Epidermal melanocyte (primary cell): ENCODE data around the gene ECE1.
A peak's percentile ranks its signal among the peaks of the same experiment; 100 is the strongest.

Experiments used
- DNase-seq: peaks from one replicate; pipeline ENCODE4 v3.0.0; 2011; ENCODE audit warnings: low spot score; ENCODE audit not compliant: insufficient read length

Gene ECE1

DNA sequence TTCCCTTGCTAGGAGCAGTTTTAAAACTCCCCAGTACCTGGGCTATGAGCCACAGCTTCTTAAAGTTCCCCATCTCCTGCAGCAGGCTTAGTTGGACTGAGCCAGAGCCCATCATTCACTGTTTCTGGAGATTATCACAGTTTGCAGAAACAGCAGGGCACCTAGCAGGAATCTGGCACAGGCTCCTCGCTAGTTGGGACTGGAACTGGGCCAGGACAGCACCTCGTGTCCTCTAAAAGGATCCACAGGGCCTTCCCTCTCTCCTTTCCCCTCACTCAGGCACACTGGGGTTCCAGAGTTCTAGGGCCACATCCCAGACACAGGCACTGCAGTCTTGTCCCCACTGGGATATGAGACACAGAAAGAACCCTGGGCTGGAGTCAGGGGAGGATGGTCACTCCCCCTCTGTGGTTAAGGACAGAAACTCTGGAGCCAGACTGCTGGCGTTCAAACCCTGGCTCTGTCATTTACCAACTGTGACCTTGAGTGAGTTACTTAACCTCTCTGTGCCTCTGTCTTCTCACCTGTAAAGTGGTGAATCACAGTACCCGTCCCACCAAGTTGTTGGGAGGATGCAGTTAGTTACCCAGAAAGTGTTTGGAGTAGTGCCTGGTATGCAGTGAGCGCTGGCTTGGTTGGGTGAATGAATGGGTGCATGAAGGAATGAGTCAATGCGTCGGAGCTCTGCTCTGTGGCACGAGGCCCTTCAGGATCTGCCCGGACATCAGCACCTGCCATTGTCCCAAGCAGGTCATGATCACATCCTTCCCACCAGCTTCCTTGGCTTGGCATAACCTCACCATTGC lies 18.8 kb upstream of the ECE1 start:
- no peak for DNase-seq

DNA sequence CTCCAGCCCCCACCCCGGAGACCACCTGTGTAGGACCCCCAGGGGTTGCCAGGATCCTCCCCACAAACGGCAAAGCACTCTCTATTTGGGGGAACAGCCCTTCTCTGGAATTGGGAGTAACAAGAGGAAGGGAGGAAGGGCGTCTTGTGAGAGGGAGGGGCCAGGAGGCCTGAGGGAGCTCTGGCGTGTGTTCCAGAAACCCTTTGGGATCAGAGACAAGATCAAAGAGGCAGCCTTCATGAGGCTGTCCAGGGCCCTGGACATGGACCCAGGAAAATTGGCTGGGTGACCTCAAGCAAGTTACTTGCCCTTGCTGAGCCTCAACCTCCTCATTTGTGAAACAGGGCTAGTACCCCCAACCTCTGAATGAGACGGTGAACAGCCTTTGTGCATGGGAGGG lies 18.1 kb upstream of the ECE1 start:
- DNase-seq = no peak

DNA sequence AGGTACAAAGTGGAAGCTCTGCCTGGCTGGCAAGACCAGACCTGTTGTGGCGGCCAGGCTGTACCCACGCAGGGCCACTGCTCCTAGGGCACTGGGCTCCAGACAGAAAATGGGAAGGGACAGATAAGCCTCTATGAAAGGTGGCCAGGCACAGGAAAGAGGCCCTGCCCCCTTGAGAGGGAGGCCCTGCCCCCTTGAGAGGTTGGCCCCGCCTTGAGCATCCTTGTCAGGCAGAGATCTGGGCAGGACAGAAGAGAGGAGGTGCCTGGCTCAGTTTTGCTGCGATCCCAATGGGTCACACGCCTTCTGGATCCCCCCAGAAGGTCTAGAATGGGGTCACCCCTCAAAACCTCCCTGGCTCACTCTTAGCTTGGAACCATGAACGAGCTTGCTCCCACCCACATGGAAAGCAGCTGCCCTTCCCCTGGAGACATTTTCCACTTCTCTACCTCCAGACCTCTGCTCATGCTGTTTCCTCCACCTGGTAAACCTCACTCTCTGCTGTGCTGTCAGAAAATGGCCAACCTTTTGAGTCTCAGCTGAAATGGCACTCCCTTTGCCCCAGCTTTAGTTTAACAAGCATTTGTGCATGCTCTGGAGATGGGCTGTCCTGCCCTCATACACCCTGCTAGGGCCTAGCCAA lies 17.5 kb upstream of the ECE1 start:
- DNase-seq = no peak

DNA sequence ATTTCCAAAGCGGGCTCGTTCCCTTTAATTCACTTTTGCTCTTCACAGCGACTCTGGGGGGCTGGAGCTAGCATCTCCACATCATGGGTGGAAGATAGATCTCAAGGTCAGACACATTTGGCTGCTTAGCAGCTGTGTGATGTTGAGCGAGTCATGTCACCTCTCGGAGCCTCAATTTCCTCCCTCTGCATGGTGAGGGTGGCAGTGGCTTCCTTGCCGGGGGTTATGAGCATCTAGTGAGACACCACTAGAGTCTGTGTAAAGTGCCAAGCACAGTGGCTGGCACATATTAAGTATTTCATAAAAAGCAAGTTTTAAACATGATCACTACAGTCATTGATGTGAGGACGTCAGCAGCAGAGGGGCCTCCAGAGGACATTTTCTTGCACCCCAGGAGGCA lies 16.9 kb upstream of the ECE1 start:
- DNase-seq = no peak

DNA sequence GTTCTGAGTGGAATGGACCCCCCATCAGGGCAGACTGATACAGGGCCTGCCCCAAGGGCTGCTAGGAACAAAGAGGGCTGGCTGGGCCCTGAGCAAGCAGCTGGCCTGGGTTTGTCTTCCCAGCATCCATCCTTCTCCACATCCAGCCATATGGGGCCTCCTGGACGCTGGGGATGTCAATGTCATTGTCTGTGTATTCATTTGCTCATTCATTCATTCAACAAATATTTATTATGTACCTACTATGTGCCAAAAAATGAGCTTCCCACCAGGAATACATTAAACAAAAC lies 15.6 kb upstream of the ECE1 start:
- no peak for DNase-seq

DNA sequence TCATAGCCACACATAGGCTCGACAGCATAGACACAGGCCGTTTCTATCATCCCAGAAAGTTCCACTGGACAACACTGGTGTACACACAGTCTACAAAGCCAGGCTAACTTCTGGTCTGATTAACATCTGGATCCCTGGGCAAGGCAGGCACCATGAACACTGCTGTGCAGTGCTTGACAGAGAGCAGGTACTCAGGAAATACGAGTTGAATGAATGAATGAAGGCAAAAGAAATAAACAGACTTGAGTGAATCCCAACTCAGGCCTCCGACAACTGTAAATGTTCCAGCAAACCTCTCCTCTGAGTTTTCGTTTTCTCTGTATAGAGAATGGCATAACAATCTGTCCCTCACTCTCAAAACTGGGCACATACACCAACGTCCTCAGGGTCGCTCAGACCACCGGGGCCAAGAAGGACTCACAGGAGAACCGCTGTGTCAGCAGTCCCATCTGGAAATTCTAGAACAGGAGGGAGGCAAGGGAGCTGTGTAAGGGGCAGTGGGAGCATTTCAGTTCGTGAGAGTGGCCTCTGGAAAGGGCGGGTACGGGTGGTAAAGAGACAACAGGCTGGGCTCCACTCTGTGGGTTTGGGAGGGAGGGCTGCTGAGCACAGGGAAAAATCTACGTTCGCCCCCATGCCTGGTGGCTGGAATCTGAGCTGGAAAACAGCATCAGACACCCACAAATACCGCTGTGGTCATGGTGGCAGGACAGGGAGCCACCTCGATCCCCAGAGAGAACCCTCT lies 15.1 kb upstream of the ECE1 start:
- no peak for DNase-seq

DNA sequence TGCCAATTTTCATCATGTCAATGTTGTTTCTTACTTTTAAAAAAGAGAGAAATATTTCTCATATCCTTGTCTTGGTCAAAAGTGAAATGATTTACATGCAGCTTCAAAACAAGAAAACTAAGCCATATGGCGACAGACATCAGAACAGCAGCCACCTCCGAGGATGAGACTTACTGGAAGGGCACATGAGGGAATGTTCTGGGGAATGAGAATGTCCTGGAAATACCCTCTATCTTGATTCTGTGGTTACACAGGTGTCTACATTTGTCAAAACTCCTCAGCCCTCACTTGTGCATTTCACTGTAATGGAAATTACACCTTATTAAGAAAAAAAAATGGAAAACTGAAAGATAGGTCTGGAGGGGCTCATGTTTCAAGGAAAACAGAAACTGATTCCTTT lies 14.2 kb upstream of the ECE1 start:
- no peak for DNase-seq

DNA sequence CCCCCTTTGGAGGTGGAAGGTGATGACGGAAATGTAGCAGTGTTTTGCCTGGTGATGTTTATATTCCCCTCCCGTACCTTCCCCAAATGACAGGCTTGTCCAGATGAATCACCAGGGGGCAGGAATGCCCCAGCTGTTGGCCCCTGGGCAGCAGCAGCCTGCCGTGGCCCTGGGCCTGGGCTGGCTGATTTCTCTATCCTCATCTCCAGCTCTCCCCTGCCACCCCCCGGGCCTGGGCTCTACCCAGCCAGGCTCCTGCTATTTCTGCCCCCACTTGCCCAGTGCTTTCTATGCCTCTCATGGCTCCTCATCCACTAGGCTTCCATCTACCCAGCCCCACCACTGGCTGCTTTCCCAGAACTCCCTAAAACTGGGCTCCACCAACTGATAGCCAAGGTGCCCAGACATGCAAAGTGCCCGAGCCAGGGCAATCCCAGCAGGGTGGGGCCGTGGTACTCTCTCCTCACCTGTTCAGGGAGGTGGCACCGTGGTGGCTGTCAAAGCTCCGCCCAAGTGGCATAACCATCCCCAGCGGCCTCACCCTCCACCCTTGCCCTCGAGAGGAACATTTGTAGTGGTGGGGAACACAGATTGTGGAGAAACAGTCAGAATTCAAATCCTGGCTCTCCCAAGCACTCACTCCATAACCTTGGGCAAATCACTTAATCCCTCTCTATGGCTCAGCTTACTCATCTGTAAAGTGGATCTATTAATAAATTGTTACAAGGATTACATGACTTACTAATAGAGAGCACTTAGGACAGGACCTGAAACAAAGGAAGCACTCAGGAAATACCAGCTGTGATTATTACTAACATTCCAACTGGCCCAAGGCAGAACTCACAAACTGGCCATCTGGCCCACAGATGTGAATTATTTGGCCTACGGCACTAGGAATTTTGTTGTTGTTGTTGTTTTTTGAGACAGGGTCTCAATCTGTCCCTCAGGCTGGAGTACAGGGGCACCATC lies 12.8 kb upstream of the ECE1 start:
- DNase-seq = peak; percentile 73

DNA sequence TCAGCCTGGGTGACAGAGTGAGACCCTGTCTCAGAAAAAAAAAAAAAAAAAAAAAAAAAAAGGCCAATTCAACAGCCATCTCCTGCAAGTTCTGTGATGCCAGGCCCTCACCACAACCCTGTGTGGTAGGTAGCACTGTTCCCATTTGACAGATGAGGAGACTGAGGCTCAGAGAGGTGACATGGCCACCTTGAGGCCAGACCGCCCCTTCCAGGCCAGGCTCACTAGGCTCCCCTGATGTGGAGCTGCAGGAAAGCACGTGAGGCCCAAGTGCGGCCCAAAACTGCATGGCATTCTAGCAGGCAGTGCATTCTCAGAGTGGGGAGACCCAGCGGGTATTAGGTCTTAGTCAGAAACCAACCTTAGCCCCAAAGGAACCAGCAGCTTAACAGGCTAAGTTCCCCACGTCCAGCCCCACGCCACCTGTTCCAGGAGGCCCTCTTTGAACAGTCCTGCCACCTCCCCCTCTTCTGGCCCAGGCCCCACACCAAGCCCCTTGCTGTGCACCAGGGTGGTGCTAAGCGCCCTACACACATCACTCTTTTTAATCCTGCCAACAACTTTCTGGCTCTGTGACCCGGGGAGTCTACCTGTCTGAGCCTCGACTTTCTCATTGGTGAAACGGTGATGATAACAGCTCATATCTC lies 11.7 kb upstream of the ECE1 start:
- DNase-seq = no peak

DNA sequence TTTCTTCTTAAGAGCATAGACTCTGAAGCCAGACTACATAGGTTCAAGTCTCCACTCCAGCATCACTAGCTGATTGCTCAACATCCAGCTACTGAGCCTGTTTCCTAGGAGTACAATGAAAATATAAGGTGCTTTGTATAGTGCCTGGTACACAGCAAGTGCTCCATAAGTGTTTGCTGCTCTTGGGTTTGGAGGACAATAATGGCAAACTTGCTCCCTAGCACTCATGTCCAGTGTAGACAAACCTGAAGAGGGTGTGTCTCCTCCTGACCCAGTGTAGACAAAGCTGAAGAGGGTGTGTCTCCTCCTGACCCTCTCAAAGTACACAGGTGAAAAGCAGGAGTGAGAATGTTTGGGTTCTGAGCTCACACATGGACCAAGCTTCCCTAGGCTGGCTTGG lies 10.5 kb upstream of the ECE1 start:
- no peak for DNase-seq

DNA sequence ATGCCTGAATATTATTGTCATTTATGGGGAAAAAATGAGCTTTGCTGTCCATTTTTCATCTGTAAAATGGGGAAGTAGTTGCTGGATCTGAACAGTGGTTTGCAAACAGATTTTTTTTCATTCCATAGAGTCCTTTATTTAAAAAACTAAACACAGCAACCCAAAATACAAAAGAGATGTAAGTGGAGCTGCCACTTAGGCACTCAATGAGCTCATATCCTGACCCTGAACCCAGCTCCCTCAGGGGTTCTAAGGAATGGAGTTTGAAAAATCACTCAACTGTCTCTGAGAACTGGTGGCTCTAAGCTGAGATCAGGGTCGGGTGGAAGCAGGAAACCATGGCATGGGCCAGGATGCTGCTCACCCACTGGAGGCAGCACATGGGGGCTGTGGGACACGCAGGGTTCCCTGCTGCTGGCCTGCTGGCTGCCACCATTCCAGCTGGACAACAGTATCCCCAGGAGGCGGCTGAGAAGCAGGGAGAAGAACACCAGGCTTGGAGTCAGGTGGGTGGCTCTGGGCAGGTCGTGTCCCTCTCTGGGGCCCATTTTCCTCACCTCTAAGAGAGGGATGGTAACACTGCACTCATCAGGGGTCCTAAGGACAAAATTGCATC lies 9.6 kb upstream of the ECE1 start:
- DNase-seq = no peak

DNA sequence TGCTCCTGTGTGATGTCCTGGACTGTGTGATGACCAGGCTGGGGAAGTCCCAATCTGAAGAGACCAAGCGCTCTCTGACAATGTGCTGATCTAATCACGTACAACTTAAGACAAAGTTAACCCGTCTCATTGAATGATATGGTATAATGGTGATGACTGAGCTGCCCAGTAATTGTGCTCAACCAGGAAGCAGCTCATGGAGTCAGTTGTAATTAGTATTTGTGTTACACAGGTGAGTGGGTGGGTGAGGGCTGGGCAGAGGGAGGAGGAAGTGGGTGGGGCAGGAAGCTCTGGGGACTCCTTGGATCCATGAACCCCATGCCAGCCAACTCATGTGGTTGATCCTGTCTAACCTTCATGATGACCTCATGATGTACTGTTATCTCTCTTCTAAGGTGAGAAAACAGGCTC lies 8.7 kb upstream of the ECE1 start:
- DNase-seq = no peak

DNA sequence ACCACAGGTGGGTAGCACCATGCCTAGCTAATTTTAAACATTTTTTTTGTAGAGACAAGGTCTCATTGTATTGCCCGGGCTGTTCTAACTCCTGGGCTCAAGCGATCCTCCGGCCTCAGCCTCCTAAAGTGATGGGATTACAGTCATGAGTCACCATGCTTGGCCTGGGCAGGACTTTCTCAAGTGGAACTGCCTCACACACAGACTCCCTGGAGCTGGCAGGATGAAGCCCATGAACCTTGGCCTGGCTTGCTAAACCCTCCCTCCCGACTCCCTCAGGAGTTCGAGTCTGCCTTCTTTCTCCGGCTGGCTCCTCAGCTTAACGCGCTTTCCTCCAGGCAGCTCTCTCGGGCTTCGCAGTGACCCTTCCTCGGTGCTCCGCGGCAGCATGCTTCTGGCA lies 7.7 kb upstream of the ECE1 start:
- no peak for DNase-seq

DNA sequence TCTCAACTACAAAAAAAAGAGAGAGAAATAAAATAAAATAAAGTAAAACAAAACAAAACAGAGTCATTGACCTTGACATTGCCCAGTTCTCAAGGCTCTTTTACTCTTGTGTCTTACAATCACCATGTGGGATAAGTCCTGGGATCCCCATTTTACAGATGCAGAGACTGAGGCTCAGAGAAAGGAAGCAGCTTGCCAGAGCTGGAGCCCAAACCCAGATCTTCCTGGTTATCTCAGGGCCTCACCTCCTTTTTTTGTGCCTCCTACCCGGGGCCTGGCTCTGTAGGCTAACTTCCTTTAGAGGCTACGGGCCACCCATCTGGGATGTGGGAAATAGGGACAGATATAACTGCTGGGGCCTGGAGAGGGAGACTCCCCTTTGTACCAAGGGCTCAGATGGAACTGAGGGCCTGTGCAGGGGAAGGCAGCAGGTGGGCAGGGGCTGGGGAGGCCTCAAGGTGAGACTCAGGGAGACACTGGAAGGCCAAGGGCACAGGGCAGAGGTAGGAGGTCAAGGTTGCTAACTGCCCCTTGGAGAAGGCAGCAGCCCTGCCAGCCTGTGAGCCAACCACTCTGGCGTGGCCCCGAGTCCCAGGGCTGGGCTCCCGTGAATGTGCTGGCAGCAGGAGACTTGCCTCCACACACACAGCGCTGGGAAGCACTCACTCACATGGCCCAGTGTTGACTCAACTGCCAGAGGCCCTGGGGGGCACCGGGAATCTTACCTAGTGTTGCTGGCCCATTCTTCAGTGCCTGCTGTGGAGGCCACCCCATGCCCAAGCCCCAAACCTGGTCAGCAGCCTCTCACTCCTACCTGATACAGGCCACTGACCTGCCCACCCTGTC lies 6.5 kb upstream of the ECE1 start:
- DNase-seq = no peak

DNA sequence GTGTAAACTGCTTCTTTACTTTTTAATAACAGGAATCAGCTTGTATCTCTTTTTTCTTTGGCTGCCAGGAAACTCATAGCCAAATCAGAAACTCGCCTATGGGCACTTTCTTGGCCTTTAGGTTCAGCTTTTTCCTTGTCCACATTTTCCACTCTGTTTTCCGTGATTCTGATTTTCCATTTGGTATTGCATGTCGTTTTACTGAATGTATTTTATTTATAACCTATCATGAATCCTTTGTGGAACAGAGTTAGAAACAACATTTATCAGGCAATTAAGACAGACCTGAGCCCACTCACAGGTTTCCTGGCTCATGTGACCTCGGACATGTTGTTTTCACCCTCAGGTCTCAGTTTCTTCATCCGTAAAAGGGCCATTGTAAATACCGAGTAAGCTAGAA lies 5.3 kb upstream of the ECE1 start:
- no peak for DNase-seq

DNA sequence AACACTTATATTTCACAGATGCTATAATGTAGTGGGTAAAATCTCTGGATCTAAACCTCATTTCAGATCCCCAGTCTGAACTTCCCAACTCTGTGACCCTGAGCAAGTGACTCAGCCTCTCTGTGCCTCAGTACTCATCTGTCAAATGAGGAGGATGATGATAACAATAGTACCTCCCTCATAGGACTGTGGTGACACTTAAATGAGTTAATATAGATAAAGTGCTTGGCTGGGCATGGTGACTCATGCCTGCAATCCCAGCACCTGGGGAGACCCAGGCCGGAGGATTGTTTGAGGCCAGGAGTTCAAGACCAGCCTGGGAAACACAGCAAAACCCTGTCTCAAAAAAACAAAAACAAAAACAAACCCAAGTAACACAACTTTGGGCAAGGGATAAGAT lies 4.7 kb upstream of the ECE1 start:
- DNase-seq = no peak

DNA sequence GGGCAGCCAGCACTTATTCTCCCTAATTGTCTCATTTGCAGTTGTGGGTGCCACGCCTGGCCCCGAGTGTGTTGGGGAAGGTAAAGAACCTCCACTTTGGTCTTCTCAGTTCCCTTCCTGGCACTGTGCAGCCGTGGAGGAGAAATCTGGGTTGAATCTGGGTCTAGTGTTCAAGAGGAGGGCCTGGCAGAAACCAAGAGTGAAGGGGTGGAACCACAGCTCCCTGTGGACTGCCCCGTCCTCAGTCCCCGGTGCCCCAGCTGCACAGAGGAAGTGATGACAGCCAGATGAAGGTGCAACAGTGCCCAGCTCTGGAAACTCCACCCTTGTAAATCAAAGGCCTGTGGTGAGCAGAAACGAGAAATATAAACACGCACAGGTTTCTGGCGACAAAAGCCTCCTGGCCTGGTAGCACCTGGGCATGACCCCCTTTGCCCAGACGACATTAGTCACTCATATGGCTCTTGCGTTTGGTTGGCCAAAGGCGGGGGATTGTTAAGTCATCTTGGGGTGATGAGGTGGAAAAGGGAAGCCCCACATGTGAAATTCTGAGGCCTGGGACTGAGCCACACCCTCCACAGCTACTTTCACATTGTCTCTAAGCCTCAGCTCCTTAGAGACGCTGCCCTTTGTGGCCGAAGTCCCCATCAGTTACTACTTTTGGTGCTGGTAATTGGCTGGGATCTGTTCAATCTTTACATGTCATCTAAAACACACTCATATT lies 4.2 kb upstream of the ECE1 start:
- no peak for DNase-seq

DNA sequence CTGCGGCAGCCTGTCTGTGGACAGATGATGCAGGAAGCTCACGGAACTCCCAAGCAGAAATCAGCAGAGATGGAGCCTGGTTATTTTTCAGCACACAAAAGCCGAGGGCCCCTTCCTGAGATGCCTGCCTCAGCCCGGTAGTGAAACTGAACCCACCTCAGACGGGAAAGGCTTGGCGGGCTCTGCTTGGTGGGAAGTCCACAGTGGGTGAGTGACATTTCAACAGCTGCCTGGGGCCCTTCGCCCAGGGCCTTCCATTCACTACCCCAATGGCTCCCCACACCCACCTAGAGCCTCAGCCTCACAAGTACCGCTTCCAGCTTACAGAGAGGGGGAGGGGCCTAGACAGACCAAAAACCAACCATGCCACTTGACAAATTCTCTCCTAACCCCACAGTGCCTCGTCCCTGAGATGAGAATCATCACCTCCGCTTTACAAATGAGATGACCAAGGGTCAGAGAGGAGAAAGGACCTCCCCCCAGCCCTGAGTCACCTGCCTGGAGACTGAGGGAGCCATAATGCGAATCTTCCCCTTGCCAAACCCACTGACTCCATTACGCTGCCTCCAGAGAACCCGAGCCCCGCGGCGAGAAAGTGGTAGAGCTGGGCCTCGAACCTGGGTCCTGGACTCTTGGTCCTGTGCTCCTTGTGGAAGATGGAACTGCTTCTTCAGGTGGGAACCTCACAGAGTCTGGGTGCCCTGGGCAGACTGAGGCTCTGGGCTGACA lies 3.4 kb upstream of the ECE1 start:
- DNase-seq = no peak
